DMS 273 (cell line): ENCODE measurements around the gene ABCA4.
"Not testable (repeated sequence)": the region's sequence is repeated elsewhere in the genome, so short reads cannot be mapped to it uniquely, and the experiment has no call there.

Experiments
- DNase-seq: peaks from one replicate; lab custom pipeline; 2025; ENCODE audit not compliant: unreplicated experiment; lab: John Stamatoyannopoulos, UW

Gene ABCA4

DNA sequence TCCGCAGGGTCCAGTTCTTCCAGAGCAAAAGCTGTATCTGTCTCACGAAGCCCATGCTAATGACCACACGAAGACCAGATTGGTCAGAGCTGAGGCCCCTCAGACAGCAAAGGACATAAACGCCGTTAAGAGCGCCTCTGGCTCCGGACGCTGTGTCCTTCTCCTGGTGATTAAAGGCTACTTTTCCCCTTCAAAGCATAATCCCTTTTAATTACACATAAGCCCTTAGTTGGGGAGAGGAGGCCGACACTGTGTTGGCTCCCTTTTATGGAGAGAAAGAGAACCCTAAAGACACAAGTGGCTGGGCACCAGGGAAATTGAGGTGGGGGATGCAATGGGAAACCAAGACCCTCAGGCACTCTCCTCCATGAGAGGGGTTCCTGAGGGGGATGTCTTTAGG, at the start of gene ABCA4:
Gene ABCA4, minus strand, starts transcription at position 158 of the 400 bp plus-strand sequence. Its CDS starts 103 bp downstream, at position 55.
- no peak for DNase-seq

DNA sequence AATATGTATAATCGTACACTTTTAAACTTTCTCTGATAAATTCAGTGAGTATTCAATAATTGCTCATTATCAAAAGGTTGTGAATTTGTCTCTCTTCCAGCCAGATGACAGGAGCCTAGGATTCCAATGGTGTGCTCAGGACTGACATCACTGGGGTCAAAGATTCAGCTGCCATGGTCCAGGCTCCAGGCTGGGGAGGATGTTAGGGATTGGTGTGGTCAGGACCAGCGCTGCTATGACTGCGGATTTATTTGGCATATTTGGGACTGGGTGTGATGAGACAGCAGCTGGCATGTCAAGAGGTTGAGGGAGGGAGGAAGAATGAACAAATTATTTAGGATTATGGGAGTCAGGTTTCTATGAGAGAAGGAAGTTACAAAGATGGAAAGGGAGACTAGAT, 48.2 kb upstream of the ABCA4 start:
- DNase-seq: no peak

DNA sequence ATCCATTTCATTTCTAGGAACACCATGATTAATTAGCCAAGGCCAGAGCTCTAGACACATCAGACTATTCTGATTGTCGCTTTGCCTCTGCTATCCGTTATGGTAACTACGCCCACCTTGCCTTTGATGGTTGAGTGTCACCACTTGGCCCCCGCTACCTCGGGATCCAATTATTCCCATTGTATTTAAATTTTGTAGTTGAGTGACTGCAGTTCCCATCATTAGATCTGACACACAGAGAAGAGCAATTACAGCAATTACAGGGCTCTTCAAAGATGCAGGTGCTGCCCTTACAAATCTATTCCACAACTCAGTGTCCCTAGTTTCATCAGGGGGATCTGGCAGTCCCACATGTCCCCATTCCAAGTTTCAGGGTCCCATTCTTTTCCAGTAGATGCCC, 44.9 kb upstream of the ABCA4 start:
- DNase-seq: no peak

GRCh38 chr1:94164885-94165284, 43.9 kb upstream of the ABCA4 start:
- not testable (repeated sequence) for DNase-seq

- not testable (repeated sequence) for DNase-seq
These were observed 43.2 kb upstream of the ABCA4 start for GRCh38 chr1:94164121-94164520.

- not testable (repeated sequence) for DNase-seq
These were observed 42.3 kb upstream of the ABCA4 start for GRCh38 chr1:94163249-94163648.

- DNase-seq: no peak
These were observed 39.9 kb upstream of the ABCA4 start for GRCh38 chr1:94160811-94161210.

GRCh38 chr1:94156096-94156625, 35.2 kb upstream of the ABCA4 start:
- no peak for DNase-seq

DNA sequence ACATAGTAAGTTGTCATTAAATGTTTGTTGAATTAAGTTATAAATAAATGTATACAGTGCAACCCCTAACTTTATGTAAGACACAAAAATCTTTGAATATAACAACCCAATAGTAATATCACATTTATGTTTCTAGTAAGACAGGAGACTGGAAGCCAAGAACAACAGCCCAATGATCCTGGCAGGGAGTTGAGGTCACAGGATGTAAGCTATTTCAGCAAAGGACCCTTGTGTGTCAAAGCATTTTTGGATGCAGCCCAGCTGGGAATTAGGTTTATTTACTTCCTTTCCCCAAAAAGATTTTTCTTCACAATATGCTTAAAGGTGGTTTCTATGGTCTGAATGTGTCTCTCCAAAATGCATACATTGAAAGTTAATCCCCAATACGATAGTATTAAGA, 34.0 kb upstream of the ABCA4 start:
- no peak for DNase-seq

DNA sequence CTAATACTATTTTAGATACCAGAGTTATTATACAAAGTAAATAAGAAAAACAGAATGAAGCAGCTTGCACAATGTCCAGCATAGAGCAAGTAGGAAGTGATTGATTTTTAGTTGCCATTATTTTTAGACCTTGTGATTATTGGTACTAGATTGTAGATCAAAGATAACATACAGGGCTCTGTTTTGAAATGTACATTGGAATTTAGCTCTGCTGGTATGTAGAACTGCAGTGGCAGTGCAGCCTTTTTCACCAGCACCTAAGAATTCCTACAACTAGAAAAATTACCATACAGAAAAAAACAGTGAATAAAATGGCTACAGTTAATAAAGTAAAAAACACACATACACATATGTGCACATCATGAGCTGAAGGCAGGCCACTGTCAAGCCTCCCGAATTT, 32.2 kb upstream of the ABCA4 start:
- no peak for DNase-seq

GRCh38 chr1:94149166-94149565, 28.2 kb upstream of the ABCA4 start:
- not testable (repeated sequence) for DNase-seq

DNA sequence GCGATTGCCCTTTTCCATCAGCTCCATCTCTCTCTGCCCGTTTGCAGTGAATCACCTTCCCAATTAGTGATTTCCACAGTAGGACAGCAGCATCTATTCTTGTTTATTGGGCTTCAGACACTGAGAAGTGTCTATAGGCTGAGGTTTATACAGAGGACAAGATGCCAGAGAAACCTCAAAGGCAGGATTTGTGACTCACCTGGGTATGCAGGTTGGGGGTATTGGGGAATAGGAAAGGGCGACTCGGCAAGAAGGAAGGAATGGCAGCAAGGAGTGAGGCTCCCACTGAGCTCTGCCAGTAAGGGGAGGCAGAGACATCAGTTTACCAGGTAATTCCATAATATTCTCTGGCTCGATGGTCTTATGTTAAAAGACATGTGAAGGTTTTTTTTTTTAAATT, 25.3 kb upstream of the ABCA4 start:
- DNase-seq: no peak

- no peak for DNase-seq
These were observed 23.9 kb upstream of the ABCA4 start for GRCh38 chr1:94144836-94145235.

- no peak for DNase-seq
These were observed 22.8 kb upstream of the ABCA4 start for GRCh38 chr1:94143809-94144176.

GRCh38 chr1:94143173-94143808, 22.3 kb upstream of the ABCA4 start:
- no peak for DNase-seq

DNA sequence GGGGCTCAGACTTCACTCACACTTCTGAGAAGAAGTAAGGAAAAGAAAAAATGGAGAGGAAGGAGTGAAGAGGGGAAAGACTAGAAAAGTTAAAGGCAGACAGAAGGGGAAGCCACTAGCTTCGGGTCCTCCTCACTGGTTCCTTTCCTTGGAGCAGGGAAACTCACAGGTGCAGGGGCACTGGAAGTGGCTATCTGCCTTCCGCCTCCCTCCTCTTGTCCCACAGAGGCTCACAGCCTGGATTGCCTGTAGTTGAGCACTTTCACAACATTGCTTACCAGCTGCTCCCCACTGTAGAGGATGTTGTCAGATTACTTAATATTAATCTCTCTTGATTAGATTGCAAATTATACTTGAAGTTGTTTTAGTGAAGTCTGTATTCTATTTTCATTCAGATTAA, 21.6 kb upstream of the ABCA4 start:
- no peak for DNase-seq

GRCh38 chr1:94142022-94142421, 21.1 kb upstream of the ABCA4 start:
- DNase-seq: no peak

- no peak for DNase-seq
These were observed 11.2 kb upstream of the ABCA4 start for GRCh38 chr1:94132111-94132510.

- no peak for DNase-seq
These were observed 10.1 kb upstream of the ABCA4 start for GRCh38 chr1:94130851-94131595.

- no peak for DNase-seq
These were observed 5.7 kb upstream of the ABCA4 start for GRCh38 chr1:94126651-94127050.

DNA sequence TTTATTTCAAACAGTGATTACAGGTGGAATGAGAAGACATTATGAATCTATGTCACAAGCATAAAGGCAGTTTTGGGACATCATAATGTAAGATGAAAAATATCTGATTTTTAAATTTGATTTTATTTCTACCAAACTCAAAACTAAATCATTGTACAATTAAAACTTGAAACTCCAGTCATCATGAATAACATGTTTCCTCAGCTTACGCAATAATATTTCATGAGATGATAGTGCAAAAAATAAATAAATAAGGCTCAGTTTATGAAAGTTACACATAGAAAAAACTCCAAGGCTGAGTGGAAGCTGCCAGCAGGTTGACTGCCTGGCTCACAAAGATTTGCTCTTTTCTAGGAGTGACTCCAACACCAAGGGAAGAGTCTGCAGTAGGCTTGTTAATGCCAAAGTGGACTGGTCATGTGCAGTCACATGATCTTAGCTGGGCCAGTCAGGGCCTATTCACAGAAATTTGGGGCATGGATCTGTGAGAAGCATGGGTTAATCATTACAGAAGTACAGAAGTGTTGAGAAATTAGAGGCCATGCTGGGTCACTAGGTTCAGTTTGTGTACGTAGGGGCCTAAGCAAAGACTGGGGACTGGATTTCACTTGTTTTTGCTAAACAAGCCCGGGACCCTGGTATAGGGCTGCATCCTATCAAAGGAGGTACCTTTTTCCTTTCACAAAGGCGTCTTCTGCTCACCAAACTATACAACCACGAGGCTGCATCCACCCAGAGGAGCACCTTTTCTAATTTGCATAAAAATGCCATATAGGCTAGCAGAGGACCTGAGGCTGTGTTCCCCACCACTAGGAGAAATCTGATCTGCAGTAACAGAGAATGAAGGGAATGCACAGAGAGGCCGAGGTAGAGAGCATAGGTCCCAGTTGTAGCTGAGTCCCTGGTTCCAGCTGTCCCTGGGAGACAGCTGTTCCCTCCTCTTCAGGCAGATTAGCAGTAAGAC, 4.9 kb upstream of the ABCA4 start:
- DNase-seq: no peak
